PC-3 (cell line): ENCODE measurements around the gene PSMB9. TPM values are rescaled to one million over a fixed set of nuclear protein-coding genes. Genes with fewer than 3 reads are reported as not detected.
A peak's percentile ranks its signal among the peaks of the same experiment; 100 is the strongest.

Experiments used
- ATAC-seq: fragments of 200-7000 bp; cut with Tn5 transposase; 2 replicates; pipeline ENCODE4 v1.9.1; 2020; ENCODE audit warnings: mild to moderate bottlenecking, moderate library complexity
- BruUV-seq: library from RNA; stranded (reverse); fragments of 400-500 nt; replicated peaks from 2 replicates; lab custom pipeline; 2021; lab: Mats Ljungman, UMichigan
- CTCF ChIA-PET: fragments of 300-600 bp; sonication (Branson Sonifier 250); formaldehyde crosslinking; loops from one replicate; lab custom pipeline; 2022; ENCODE audit warnings: antibody characterized with exemption; lab: Charles Lee
- POLR2A ChIA-PET: fragments of 300-600 bp; sonication (Branson Sonifier 250); formaldehyde crosslinking; loops from one replicate; lab custom pipeline; 2022; ENCODE audit warnings: antibody characterized with exemption; ENCODE audit not compliant: unreplicated experiment; lab: Charles Lee
- DNase-seq: peaks from one replicate; pipeline ENCODE4 v3.0.0-alpha.2; 2015
- H2AFZ ChIP-seq: fragments of 300-600 bp; sonication (generic); 2 replicates; pipeline ENCODE4 v1.6.0; 2016; ENCODE audit warnings: antibody characterized with exemption, low read length
- H3F3A ChIP-seq: fragments of 300-600 bp; sonication (generic); one replicate; pipeline ENCODE4 v1.6.0; 2017; ENCODE audit warnings: antibody characterized with exemption, low read length, control low read depth, mild to moderate bottlenecking; ENCODE audit not compliant: unreplicated experiment
- H3K27ac ChIP-seq: fragments of 300-600 bp; sonication (generic); 2 replicates; pipeline ENCODE4 v1.5.1; 2016; ENCODE audit warnings: mild to moderate bottlenecking, low read length
- H3K27me3 ChIP-seq: fragments of 300-600 bp; sonication (generic); 2 replicates; pipeline ENCODE4 v1.6.1; 2016; ENCODE audit warnings: low read length, mixed read lengths
- H3K36me3 ChIP-seq: fragments of 300-600 bp; sonication (generic); 2 replicates; pipeline ENCODE4 v1.6.1; 2016; ENCODE audit warnings: low read depth, mixed run types, low read length, mixed read lengths
- H3K4me1 ChIP-seq: fragments of 300-600 bp; sonication (generic); 2 replicates; pipeline ENCODE4 v1.5.1; 2016; ENCODE audit warnings: low read length; ENCODE audit not compliant: insufficient read depth
- H3K4me2 ChIP-seq: fragments of 300-600 bp; sonication (generic); 2 replicates; pipeline ENCODE4 v1.6.0; 2016; ENCODE audit warnings: low read length
- H3K4me3 ChIP-seq: fragments of 300-600 bp; sonication (generic); 2 replicates; pipeline ENCODE4 v1.5.1; 2016; ENCODE audit warnings: mild to moderate bottlenecking, low read length, mixed read lengths
- H3K79me2 ChIP-seq: fragments of 300-600 bp; sonication (generic); 2 replicates; pipeline ENCODE4 v1.6.1; 2017; ENCODE audit warnings: low read length, mixed read lengths
- H3K9ac ChIP-seq: fragments of 300-600 bp; sonication (generic); 2 replicates; pipeline ENCODE4 v1.6.0; 2016; ENCODE audit warnings: mild to moderate bottlenecking, low read length
- H3K9me2 ChIP-seq: fragments of 300-600 bp; sonication (generic); replicated peaks from 2 replicates; pipeline ENCODE4 v1.6.1; 2016; ENCODE audit warnings: mixed run types, low read length, mixed read lengths
- H3K9me3 ChIP-seq: fragments of 300-600 bp; sonication (generic); 2 replicates; pipeline ENCODE4 v1.6.1; 2016; ENCODE audit warnings: low read length, mixed read lengths
- H4K20me1 ChIP-seq: fragments of 300-600 bp; sonication (generic); 2 replicates; pipeline ENCODE4 v1.6.1; 2016; ENCODE audit warnings: low read length, mixed read lengths
- CTCF ChIP-seq: fragments of 300-600 bp; sonication (generic); conservative IDR thresholded peaks from 2 replicates; pipeline ENCODE4 v1.5.1; 2017; ENCODE audit warnings: antibody characterized with exemption, low read depth, mild to moderate bottlenecking, low read length
- EZH2 ChIP-seq: fragments of 300-600 bp; sonication (generic); IDR thresholded peaks from one replicate; pipeline ENCODE4 v1.6.1; 2017; ENCODE audit warnings: antibody characterized with exemption, mild to moderate bottlenecking, low read length; ENCODE audit not compliant: unreplicated experiment
- EZH2phosphoT487 ChIP-seq: fragments of 300-600 bp; sonication (generic); IDR thresholded peaks from 2 replicates; pipeline ENCODE4 v1.6.1; 2018; ENCODE audit warnings: mild to moderate bottlenecking, antibody characterized with exemption, low read length, borderline replicate concordance
- intact Hi-C: fragments of 100-400 bp; cut with micrococcal nuclease; formaldehyde crosslinking; loops from 2 replicates; pipeline ENCODE4 v1.9.0; 2023
- total RNA-seq: library from RNA; depleted of rRNA; stranded (reverse); fragments of >200 nt; gene quantifications from 2 replicates; pipeline ENCODE4 v1.2.3, GENCODE V29; 2014

PSMB9 gene
- total RNA-seq, 1 experiment from 2014 or later, result 1.5 TPM

- H3K27me3 ChIP-seq, result no peaks in the 10 kb centered on the region
- H3K79me2 ChIP-seq, result no peaks in the 10 kb centered on the region
- no peak overlapping the region for H2AFZ ChIP-seq
- peaks cover 8% of the 10 kb centered on the region for H3K4me1 ChIP-seq
- no peaks in the 10 kb centered on the region for H3K9me3 ChIP-seq
- no peaks in the 10 kb centered on the region for H4K20me1 ChIP-seq
- intact Hi-C loops, result no loop called here
- no peak overlapping the region for H3K9ac ChIP-seq
- TF ChIP-seq CTCF (no peak), EZH2phosphoT487 (no peak), EZH2 (no peak)
- ChIA-PET POLR2A (no interaction called here), CTCF (interaction anchor here (0.9 to 1.3 kb wide), 3 partner anchors 11 to 76 kb away, joined by 3 to 5 read pairs (median 3); partner anchors contain the start of gene TAP2)
- no peaks in the 10 kb centered on the region for H3K36me3 ChIP-seq
- H3K27ac ChIP-seq, result no peak overlapping the region
- no peaks in the 10 kb centered on the region for H3K9me2 ChIP-seq
- no peak for ATAC-seq
- no peak overlapping the region for H3K4me3 ChIP-seq
- DNase-seq, result no peak
- H3K4me2 ChIP-seq, result no peak overlapping the region
- H3F3A ChIP-seq, result no peaks in the 10 kb centered on the region
- no TSS peak for BruUV-seq
These were observed 3.3 kb downstream of the PSMB9 start for GRCh38 chr6:32857156-32857891.

GRCh38 chr6:32858194-32858593 is 4.2 kb downstream of the PSMB9 start:
- H3K79me2 ChIP-seq, result no peaks in the 10 kb centered on the region
- no peaks in the 10 kb centered on the region for H3K36me3 ChIP-seq
- BruUV-seq, result no TSS peak
- no peak for ATAC-seq
- H3K9ac ChIP-seq, result no peak overlapping the region
- CTCF ChIA-PET, result no interaction called here
- intact Hi-C loops, result no loop called here
- no peak for DNase-seq
- no peaks in the 10 kb centered on the region for H3K9me2 ChIP-seq
- H3K27me3 ChIP-seq, result no peaks in the 10 kb centered on the region
- POLR2A ChIA-PET, result no interaction called here
- H3K4me2 ChIP-seq, result no peak overlapping the region
- H3K27ac ChIP-seq, result no peak overlapping the region
- peaks cover 6% of the 10 kb centered on the region; the same call in 1 of the 2 replicates for H3K4me1 ChIP-seq
- H2AFZ ChIP-seq, result no peak overlapping the region
- no peaks in the 10 kb centered on the region for H4K20me1 ChIP-seq
- H3K4me3 ChIP-seq, result no peak overlapping the region
- no peak for TF ChIP-seq EZH2
- TF ChIP-seq CTCF, result no peak
- no peak for TF ChIP-seq EZH2phosphoT487
- H3K9me3 ChIP-seq, result no peaks in the 10 kb centered on the region
- H3F3A ChIP-seq, result no peaks in the 10 kb centered on the region

GRCh38 chr6:32860674-32861073 is 6.7 kb downstream of the PSMB9 start:
- Histone ChIP-seq H3K27me3 (no peaks in the 10 kb centered on the region), H2AFZ (peak overlapping the region; percentile 47; the same call in 1 of the 2 replicates), H3K27ac (no peak overlapping the region), H3K9me3 (no peaks in the 10 kb centered on the region), H3K9me2 (no peaks in the 10 kb centered on the region), H3K36me3 (no peaks in the 10 kb centered on the region), H3K4me3 (no peak overlapping the region), H3K4me1 (peaks cover 6% of the 10 kb centered on the region; the same call in 1 of the 2 replicates), H3K9ac (no peak overlapping the region), H3F3A (no peaks in the 10 kb centered on the region), H3K79me2 (no peaks in the 10 kb centered on the region), H3K4me2 (peak overlapping the region; percentile 55), H4K20me1 (no peaks in the 10 kb centered on the region)
- no TSS peak for BruUV-seq
- intact Hi-C loops, result loop anchor here (1.0 kb wide), 1 partner anchor 22 kb away; the partner anchor contains the start of gene TAP2
- POLR2A ChIA-PET, result interaction anchor here (1.4 kb wide), 1 partner anchor 111 kb away, joined by 4 read pairs; no protein-coding TSS in a partner anchor
- TF ChIP-seq EZH2phosphoT487 (no peak), CTCF (no peak), EZH2 (no peak)
- ATAC-seq (no peak), DNase-seq (no peak)
- CTCF ChIA-PET, result interaction anchor here (1.2 kb wide), 1 partner anchor 22 kb away, joined by 18 read pairs; the partner anchor contains the start of gene TAP2
